ENCODE measurements around the gene SPATA16. TPM values are rescaled to one million over a fixed set of nuclear protein-coding genes. Genes with fewer than 3 reads are reported as not detected.
"Not testable (repeated sequence)": the region's sequence is repeated elsewhere in the genome, so short reads cannot be mapped to it uniquely, and the experiment has no call there.

The SPATA16 gene
- total RNA-seq, 1 experiment from 2014 or later: not detected

GRCh38 chr3:172875039-172875438 lies 266.0 kb downstream of the SPATA16 start:
- DNase-seq (ENCODE audit: low read depth, low spot score): no peak
- in situ Hi-C loops (cut with HindIII; ENCODE audit: low pct_unique_long_range_greater_than_20kb, low sequenced_read_pairs): no loop called here

DNA sequence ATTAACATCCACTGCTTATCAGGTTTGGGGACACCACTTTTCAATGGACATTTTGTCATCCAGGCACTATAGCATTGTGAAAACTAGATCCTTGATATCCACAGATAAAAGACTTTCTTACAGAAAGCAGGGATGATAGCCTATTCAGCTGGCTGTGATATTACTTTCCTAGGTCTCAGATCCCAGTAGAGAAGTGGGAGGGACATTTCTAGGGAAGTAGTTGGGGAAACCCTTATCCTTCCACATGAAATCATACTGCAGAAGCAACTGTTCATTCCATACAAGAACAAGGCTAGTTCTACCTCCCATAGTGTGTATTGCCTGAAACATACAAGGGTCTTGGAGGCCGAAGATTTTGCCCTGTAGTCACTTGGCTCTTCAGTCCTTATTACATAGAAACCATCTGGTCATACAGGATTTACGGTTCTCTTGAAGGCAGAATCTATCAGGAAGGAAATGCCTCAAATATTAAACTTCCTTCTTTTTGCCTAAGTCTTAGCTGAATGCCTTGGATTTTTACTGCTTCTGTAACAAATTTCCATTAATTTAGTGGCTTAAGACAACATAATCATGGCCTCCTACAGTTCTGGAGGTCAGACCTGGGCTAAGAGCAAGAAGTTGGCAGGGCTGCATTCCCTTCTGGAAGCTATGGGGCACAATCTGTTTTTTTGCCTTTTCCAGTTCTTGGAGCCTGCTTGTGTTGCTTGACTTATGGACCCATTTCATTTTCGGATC lies 271.1 kb downstream of the SPATA16 start:
- in situ Hi-C loops (cut with HindIII; ENCODE audit: low pct_unique_long_range_greater_than_20kb, low sequenced_read_pairs): no loop called here
- no peak for DNase-seq (ENCODE audit: low read depth, low spot score)

DNA sequence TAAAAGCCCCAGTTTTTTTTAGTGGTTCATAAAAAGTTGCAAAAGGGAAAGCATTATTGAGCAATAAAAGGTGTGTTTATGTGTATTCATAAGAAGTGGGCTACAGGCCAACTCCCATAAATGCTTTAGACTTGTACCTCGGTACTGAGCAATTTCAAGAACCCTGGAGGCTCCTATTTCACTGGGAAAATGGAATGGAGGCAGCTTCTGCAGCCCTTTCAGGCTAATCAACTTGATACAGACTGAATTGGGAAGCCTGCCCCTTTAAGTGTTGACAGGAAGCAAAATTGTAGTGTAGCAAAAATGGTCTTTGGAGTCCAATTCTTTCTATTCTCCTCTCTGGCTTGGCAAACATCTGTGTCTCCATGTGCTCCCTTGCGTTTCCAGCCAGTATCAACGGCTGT lies 271.7 kb downstream of the SPATA16 start:
- no peak for DNase-seq (ENCODE audit: low read depth, low spot score)

GRCh38 chr3:172868582-172869200 lies 272.3 kb downstream of the SPATA16 start:
- no peak for DNase-seq (ENCODE audit: low read depth, low spot score)
- in situ Hi-C loops (cut with HindIII; ENCODE audit: low pct_unique_long_range_greater_than_20kb, low sequenced_read_pairs): no loop called here

More for the DNA sequence above, 271.7 kb downstream of the SPATA16 start:
- in situ Hi-C loops (cut with HindIII; ENCODE audit: low pct_unique_long_range_greater_than_20kb, low sequenced_read_pairs): no loop called here

DNA sequence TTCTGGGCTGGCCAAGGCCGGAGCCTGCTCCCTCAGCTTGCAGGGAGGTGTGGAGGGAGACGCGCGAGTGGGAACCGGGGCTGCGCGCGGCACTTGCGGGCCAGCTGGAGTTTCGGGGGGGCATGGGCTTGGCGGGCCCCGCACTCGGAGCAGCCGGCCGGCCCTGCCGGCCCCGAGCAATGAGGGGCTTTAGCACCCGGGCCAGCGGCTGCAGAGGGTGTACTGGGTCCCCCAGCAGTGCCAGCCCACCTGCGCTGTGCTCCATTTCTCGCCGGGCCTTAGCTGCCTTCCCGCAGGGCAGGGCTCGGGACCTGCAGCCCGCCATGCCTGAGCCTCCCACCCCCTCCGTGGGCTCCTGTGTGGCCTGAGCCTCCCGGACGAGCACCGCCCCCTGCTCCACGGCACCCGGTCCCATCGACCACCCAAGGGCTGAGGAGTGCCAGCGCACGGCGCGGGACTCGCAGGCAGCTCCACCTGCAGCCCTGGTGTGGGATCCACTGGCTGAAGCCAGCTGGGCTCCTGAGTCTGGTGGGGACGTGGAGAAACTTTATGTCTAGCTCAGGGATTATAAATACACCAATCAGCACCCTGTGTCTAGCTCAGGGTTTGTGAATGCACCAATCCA lies 274.2 kb downstream of the SPATA16 start:
- DNase-seq (ENCODE audit: low read depth, low spot score); in situ Hi-C loops (cut with HindIII; ENCODE audit: low pct_unique_long_range_greater_than_20kb, low sequenced_read_pairs): not testable (repeated sequence)

- DNase-seq (ENCODE audit: low read depth, low spot score): no peak
- in situ Hi-C loops (cut with HindIII; ENCODE audit: low pct_unique_long_range_greater_than_20kb, low sequenced_read_pairs): no loop called here
These were observed 282.0 kb downstream of the SPATA16 start for GRCh38 chr3:172859041-172859440.

DNA sequence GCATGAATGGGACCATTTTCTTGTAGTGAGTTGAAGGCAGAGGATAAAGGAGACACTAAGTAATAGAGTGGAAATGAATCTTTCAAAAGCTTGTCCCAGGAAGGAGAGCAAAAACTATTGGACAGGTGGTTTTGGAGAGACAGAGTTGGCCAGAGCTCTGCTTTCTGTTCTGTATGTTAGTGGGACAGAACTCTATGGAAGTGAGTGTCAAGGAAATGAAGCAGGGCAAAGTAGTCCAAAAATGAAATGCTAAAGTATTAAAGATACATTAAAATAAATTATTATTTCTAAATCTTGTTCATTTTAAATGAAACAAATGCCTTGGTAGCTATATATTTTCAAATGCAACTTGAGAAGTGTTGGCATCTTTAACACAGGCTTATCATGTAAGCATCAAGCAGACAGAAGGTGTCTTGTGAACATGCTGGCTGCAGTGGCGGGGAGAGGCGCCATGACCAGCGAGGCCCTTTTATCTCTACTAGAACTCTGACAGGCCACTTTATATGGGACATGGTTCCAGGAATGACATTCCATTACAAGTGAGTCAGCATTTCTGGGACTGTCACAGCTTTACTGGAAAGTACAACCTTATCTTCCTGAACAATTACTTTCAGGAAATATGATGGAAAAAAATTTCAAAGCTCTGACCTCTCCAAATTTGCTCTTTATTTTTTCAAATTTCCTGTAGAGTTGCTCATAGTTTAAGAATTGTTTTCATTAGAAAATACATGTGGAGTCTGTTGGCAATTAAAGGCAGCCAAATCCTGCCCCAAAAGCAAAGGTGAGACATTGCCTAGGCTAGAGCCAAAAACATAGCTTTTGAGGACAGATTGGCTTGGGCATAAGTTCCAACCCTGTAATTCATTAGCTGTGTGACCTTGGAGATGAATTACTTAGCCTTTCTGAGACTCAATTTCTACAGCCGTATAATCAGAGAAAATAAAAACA lies 284.0 kb downstream of the SPATA16 start:
- no peak for DNase-seq (ENCODE audit: low read depth, low spot score)
- in situ Hi-C loops (cut with HindIII; ENCODE audit: low pct_unique_long_range_greater_than_20kb, low sequenced_read_pairs): no loop called here

DNA sequence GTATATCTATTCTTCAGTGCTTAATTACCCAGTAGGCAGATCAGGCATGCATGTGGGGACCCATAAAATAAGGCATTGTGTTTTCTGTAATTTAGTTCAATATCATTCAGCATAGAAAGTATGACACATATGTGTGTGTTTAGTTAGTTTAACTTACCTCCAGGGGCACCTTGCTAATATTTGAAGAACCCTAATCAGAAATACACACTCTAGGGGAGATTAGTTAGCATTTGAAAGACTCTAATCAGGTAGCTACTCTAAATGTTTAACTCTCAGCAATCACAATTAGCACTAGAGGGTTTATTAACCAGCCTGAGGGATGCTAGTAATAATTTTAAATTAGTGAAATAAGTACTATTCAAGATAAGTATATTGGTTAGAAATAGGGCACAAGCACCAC lies 286.0 kb downstream of the SPATA16 start:
- in situ Hi-C loops (cut with HindIII; ENCODE audit: low pct_unique_long_range_greater_than_20kb, low sequenced_read_pairs): no loop called here
- no peak for DNase-seq (ENCODE audit: low read depth, low spot score)

DNA sequence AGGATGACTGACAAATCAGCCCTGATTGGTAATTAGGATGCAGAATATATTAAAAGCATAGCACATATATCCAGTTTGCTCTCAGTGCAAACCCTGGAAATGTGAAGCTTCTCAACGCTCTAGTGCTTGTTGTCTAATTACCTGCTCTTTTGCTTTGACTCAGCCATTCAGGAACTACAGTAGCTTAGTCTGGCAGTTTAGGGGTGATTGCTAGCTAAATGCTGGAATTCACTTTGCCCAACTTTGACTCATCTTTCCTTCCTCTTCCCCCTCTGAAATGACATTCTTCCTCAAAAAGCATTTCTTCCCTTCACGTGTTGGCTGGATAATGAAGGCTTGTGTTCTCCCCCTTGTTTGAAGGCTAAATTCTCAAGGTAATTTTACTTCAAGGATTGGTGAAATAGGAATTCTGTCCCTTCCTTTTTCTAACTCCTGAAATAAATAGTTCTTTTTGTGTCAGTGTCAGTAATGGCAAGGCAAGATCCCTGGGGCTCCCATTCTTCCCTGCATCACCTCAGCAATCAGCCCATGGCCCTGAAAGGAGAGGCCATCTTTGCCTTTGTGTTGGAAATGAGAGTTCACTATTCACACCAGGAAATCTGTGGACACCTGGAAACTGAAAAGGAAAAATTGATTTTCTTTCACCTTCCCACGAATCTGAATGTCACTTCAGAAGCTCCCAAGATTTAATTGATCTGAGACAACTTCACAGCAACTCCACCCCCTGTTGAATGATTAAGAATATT lies 286.9 kb downstream of the SPATA16 start:
- no peak for DNase-seq (ENCODE audit: low read depth, low spot score)
- in situ Hi-C loops (cut with HindIII; ENCODE audit: low pct_unique_long_range_greater_than_20kb, low sequenced_read_pairs): no loop called here

DNA sequence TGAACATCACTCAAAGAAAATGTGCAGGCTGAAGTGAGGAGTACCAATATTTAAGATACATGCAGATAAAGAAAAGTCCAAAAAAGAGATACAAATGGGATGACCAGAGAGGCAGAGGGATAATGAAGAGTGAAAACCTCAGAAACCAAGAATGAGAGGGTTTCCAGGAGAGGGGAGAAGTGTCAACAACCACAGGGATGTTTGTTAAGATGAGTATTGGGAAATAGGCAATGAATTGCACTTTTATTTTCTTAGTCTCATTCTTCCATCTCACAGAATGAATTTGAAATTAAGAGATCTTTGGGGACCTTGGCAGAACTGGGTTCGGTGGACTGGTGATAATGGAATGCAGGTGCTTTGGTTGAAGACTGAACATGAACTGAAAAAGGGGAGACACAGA lies 288.0 kb downstream of the SPATA16 start:
- in situ Hi-C loops (cut with HindIII; ENCODE audit: low pct_unique_long_range_greater_than_20kb, low sequenced_read_pairs): no loop called here
- no peak for DNase-seq (ENCODE audit: low read depth, low spot score)

GRCh38 chr3:172848910-172849309 lies 292.1 kb downstream of the SPATA16 start:
- in situ Hi-C loops (cut with HindIII; ENCODE audit: low pct_unique_long_range_greater_than_20kb, low sequenced_read_pairs): no loop called here
- DNase-seq (ENCODE audit: low read depth, low spot score): peak; percentile 13

- in situ Hi-C loops (cut with HindIII; ENCODE audit: low pct_unique_long_range_greater_than_20kb, low sequenced_read_pairs): no loop called here
- no peak for DNase-seq (ENCODE audit: low read depth, low spot score)
These were observed 293.7 kb downstream of the SPATA16 start for GRCh38 chr3:172847292-172847691.

DNA sequence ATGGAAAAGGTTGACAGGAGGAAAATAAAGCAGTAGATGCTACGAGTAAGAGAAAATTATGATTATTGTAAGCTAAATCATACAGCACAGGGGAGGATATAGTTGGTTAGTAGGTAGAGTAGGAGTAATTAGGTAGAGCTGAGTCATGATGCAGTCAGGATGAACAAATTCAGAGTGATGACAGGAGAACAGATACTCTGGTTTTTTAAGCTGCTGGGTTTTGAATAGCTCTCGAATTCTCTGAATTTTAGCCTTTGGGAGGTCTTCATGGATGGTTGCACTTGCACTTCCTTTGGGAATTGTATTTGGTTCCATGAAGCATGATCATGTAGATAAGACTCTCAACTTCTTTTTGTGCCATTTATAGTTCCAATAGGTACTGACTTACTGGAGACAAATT lies 294.3 kb downstream of the SPATA16 start:
- no peak for DNase-seq (ENCODE audit: low read depth, low spot score)
- in situ Hi-C loops (cut with HindIII; ENCODE audit: low pct_unique_long_range_greater_than_20kb, low sequenced_read_pairs): no loop called here

GRCh38 chr3:172846103-172846561 lies 294.9 kb downstream of the SPATA16 start:
- in situ Hi-C loops (cut with HindIII; ENCODE audit: low pct_unique_long_range_greater_than_20kb, low sequenced_read_pairs): no loop called here
- DNase-seq (ENCODE audit: low read depth, low spot score): no peak

- in situ Hi-C loops (cut with HindIII; ENCODE audit: low pct_unique_long_range_greater_than_20kb, low sequenced_read_pairs): no loop called here
- peak; percentile 47 for DNase-seq (ENCODE audit: low read depth, low spot score)
These were observed 296.6 kb downstream of the SPATA16 start for GRCh38 chr3:172844428-172844827.

- no peak for DNase-seq (ENCODE audit: low read depth, low spot score)
- in situ Hi-C loops (cut with HindIII; ENCODE audit: low pct_unique_long_range_greater_than_20kb, low sequenced_read_pairs): no loop called here
These were observed 300.1 kb downstream of the SPATA16 start for GRCh38 chr3:172840913-172841312.

DNA sequence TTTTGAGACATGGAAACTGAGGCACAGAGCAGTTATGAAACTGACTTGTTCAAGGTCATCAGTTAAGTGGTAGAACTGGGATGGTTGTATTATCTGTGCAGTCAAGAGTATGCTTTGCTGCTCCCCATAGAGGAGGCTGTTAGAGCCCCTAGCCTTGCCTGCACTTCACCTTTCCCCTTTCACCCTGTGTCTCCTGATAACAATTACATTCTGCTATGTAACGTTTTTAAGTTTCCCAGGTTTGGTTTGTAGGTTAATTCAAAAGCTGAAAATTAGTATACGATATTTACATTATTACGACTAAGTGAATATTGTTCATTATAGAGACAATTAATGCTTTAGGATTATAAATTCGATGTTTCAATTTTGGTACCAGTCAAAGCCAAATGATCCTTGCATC lies 300.6 kb downstream of the SPATA16 start:
- in situ Hi-C loops (cut with HindIII; ENCODE audit: low pct_unique_long_range_greater_than_20kb, low sequenced_read_pairs): no loop called here
- DNase-seq (ENCODE audit: low read depth, low spot score): no peak
